Measurements from ENCODE around the gene SCN7A.
A peak's percentile ranks its signal among the peaks of the same experiment; 100 is the strongest.

SCN7A gene

DNA sequence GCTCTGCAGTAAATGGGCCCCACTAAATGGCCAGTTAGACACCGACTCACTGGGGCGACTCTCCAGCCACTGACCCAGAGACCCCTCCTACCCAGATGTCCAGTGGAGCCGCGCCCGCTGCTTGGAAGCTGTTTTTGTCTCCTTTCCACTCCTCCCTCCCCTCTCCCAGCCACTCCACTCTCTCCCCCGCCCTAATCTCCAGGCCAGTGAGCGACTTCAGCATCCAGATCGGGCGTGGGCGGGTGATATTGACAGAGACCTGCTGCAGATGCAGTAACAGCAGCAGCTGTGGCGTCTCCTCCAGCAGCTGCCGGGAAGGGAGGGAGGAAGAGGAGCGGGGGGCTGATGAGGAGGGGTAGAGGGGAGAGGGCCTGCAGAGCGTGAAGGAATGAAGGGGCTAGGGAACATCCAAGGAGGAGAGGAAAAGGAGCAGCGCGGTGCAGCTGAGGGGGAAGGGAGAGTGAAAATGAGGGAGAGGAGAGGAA, at the start of gene SCN7A:
Gene SCN7A, minus strand, starts transcription at position 110 of the 485 bp plus-strand sequence. CDS start 16,553 bp downstream, outside the sequence.
- H3K4me3 ChIP-seq (ENCODE audit: low read length) = no peak within 1 kb of the TSS
- no peak within 1 kb of the TSS for H3K4me2 ChIP-seq (ENCODE audit: low read length)
- peaks cover 9% of the 10 kb centered on the region for H3K4me1 ChIP-seq (ENCODE audit: low read length)
- no peaks in the 10 kb centered on the region for H3K27me3 ChIP-seq (ENCODE audit: low read depth, low read length)
- TF ChIP-seq EZH2phosphoT487 (IDR thresholded peaks at IDR 0.05; ENCODE audit: low read depth) = no peak
- TF ChIP-seq, protein P1, sequence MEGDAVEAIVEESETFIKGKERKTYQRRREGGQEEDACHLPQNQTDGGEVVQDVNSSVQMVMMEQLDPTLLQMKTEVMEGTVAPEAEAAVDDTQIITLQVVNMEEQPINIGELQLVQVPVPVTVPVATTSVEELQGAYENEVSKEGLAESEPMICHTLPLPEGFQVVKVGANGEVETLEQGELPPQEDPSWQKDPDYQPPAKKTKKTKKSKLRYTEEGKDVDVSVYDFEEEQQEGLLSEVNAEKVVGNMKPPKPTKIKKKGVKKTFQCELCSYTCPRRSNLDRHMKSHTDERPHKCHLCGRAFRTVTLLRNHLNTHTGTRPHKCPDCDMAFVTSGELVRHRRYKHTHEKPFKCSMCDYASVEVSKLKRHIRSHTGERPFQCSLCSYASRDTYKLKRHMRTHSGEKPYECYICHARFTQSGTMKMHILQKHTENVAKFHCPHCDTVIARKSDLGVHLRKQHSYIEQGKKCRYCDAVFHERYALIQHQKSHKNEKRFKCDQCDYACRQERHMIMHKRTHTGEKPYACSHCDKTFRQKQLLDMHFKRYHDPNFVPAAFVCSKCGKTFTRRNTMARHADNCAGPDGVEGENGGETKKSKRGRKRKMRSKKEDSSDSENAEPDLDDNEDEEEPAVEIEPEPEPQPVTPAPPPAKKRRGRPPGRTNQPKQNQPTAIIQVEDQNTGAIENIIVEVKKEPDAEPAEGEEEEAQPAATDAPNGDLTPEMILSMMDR (IDR thresholded peaks at IDR 0.05; ENCODE audit: low read depth, low read length) = no peak
- H3K9me3 ChIP-seq (ENCODE audit: insufficient read depth, low read length) = no peaks in the 10 kb centered on the region
- H3K9ac ChIP-seq (ENCODE audit: low read length) = no peak within 1 kb of the TSS
- H3K36me3 ChIP-seq (replicated peaks; ENCODE audit: low read depth, low read length) = no peaks in the 10 kb centered on the region
- no peak within 1 kb of the TSS for H2AFZ ChIP-seq (ENCODE audit: low read depth, low read length)
- H3K79me2 ChIP-seq (ENCODE audit: low read length) = no peaks in the 10 kb centered on the region
- no peaks in the 10 kb centered on the region for H4K20me1 ChIP-seq (ENCODE audit: insufficient read depth, low read length)
- no peak within 1 kb of the TSS for H3K27ac ChIP-seq (ENCODE audit: low read length)

DNA sequence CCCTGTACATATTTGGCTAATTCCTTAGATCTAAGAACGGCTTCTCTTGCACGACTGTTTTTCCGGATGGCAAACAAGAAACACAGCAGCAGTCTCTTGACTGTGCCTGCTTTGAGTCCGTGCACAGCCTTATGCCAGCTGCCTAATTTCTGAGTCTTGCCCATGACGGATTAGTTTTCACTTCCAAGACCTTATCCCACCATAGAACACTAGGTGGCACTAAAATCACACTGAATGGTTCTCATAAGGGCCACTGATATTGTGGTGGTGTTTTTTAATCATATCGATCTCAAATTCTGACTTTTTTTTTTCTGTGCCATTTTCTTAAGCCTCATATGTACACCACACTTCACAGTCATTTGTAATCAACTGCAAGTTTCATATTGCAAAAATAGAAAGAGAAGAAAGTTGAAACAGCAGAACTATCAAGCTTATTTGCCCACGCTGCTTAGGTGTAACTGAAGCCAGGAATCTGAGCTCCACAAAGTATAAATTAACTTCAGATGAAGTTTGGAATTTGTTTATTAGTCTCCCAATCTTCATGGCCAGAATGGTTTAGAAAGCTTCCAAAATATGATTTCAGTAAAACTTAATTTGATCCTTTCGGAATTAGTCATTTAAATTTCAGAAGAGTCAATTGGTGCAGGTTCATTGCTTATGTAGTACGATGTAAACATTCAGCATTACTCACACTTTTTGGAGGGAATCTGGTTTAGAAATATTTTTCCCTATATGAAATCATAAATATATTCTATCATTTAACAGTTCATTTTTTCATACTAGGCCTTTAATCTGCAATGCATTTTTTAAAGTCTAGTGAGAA, 45.5 kb upstream of the SCN7A start:
- TF ChIP-seq EZH2phosphoT487 (IDR thresholded peaks at IDR 0.05; ENCODE audit: low read depth) = no peak
- TF ChIP-seq, protein P1 (IDR thresholded peaks at IDR 0.05; ENCODE audit: low read depth, low read length) = peak; percentile 89
- H3K36me3 ChIP-seq (replicated peaks; ENCODE audit: low read depth, low read length) = no peaks in the 10 kb centered on the region
- H3K9ac ChIP-seq (ENCODE audit: low read length) = peak overlapping the region; percentile 26; the same call in 1 of the 2 replicates
- peak overlapping the region; percentile 71 for H2AFZ ChIP-seq (ENCODE audit: low read depth, low read length)
- H3K9me3 ChIP-seq (ENCODE audit: insufficient read depth, low read length) = no peaks in the 10 kb centered on the region
- H4K20me1 ChIP-seq (ENCODE audit: insufficient read depth, low read length) = no peaks in the 10 kb centered on the region
- H3K79me2 ChIP-seq (ENCODE audit: low read length) = no peaks in the 10 kb centered on the region
- peaks cover 10% of the 10 kb centered on the region for H3K4me1 ChIP-seq (ENCODE audit: low read length)
- H3K4me3 ChIP-seq (ENCODE audit: low read length) = peak overlapping the region; percentile 62
- H3K27me3 ChIP-seq (ENCODE audit: low read depth, low read length) = no peaks in the 10 kb centered on the region
- peak overlapping the region; percentile 80 for H3K4me2 ChIP-seq (ENCODE audit: low read length)
- H3K27ac ChIP-seq (ENCODE audit: low read length) = no peak overlapping the region

- no peak for TF ChIP-seq EZH2phosphoT487 (IDR thresholded peaks at IDR 0.05; ENCODE audit: low read depth)
- TF ChIP-seq, protein P1 (IDR thresholded peaks at IDR 0.05; ENCODE audit: low read depth, low read length) = no peak
- Histone ChIP-seq H3K9me3 (ENCODE audit: insufficient read depth, low read length) (no peaks in the 10 kb centered on the region), H4K20me1 (ENCODE audit: insufficient read depth, low read length) (no peaks in the 10 kb centered on the region), H3K4me1 (ENCODE audit: low read length) (peaks cover 10% of the 10 kb centered on the region), H2AFZ (ENCODE audit: low read depth, low read length) (no peak overlapping the region), H3K4me3 (ENCODE audit: low read length) (no peak overlapping the region), H3K79me2 (ENCODE audit: low read length) (no peaks in the 10 kb centered on the region), H3K27ac (ENCODE audit: low read length) (no peak overlapping the region), H3K9ac (ENCODE audit: low read length) (no peak overlapping the region), H3K27me3 (ENCODE audit: low read depth, low read length) (no peaks in the 10 kb centered on the region), H3K36me3 (replicated peaks; ENCODE audit: low read depth, low read length) (no peaks in the 10 kb centered on the region), H3K4me2 (ENCODE audit: low read length) (no peak overlapping the region)
Observed at GRCh38 chr2:166536111-166536510, 42.1 kb upstream of the SCN7A start.

- H3K4me2 ChIP-seq (ENCODE audit: low read length) = no peak overlapping the region
- no peak overlapping the region for H3K27ac ChIP-seq (ENCODE audit: low read length)
- 0 out of 2 replicates have a peak, but pooled peaks cover 2% of the 10 kb centered on the region for H3K4me1 ChIP-seq (ENCODE audit: low read length)
- H3K36me3 ChIP-seq (replicated peaks; ENCODE audit: low read depth, low read length) = no peaks in the 10 kb centered on the region
- no peaks in the 10 kb centered on the region for H3K9me3 ChIP-seq (ENCODE audit: insufficient read depth, low read length)
- no peaks in the 10 kb centered on the region for H3K79me2 ChIP-seq (ENCODE audit: low read length)
- peaks cover 11% of the 10 kb centered on the region for H3K27me3 ChIP-seq (ENCODE audit: low read depth, low read length)
- H4K20me1 ChIP-seq (ENCODE audit: insufficient read depth, low read length) = no peaks in the 10 kb centered on the region
- TF ChIP-seq EZH2phosphoT487 (IDR thresholded peaks at IDR 0.05; ENCODE audit: low read depth) = no peak
- TF ChIP-seq, protein P1 (IDR thresholded peaks at IDR 0.05; ENCODE audit: low read depth, low read length) = no peak
- no peak overlapping the region for H2AFZ ChIP-seq (ENCODE audit: low read depth, low read length)
- H3K9ac ChIP-seq (ENCODE audit: low read length) = no peak overlapping the region
- no peak overlapping the region for H3K4me3 ChIP-seq (ENCODE audit: low read length)
Observed at GRCh38 chr2:166521155-166521554, 27.1 kb upstream of the SCN7A start.

Measured in OCI-LY3 (cell line).